Effector memory CD4-positive, alpha-beta T cell (primary cell): Measurements from ENCODE around the gene SVIL.

Source experiments
- DNase-seq, 3 donors: peaks; one replicate each; pipeline ENCODE4 v3.0.0-alpha.2; 2020
- H3K27ac ChIP-seq: 2 replicates; pipeline ENCODE4 v1.7.0; 2013; ENCODE audit warnings: mild to moderate bottlenecking, low read length, moderate library complexity; ENCODE audit not compliant: insufficient read depth, poor library complexity, severe bottlenecking
- H3K27me3 ChIP-seq: replicated peaks from 2 replicates; pipeline ENCODE4 v1.7.0; 2013; ENCODE audit warnings: mild to moderate bottlenecking, low read length; ENCODE audit not compliant: insufficient read depth, control insufficient read depth, poor library complexity, severe bottlenecking
- H3K36me3 ChIP-seq: 2 replicates; pipeline ENCODE4 v1.7.0; 2013; ENCODE audit warnings: mild to moderate bottlenecking, low read length, moderate library complexity; ENCODE audit not compliant: control insufficient read depth, insufficient read depth
- H3K4me1 ChIP-seq: 2 replicates; pipeline ENCODE4 v1.7.0; 2013; ENCODE audit warnings: low read length, mild to moderate bottlenecking; ENCODE audit not compliant: control insufficient read depth, insufficient read depth, poor library complexity, severe bottlenecking
- H3K4me3 ChIP-seq: 2 replicates; pipeline ENCODE4 v1.7.0; 2013; ENCODE audit warnings: low read length, low read depth, mild to moderate bottlenecking; ENCODE audit not compliant: insufficient read depth, poor library complexity, severe bottlenecking
- H3K9me3 ChIP-seq: 2 replicates; pipeline ENCODE4 v1.7.0; 2013; ENCODE audit warnings: mild to moderate bottlenecking, low read length, moderate library complexity; ENCODE audit not compliant: control insufficient read depth

Gene SVIL

DNA sequence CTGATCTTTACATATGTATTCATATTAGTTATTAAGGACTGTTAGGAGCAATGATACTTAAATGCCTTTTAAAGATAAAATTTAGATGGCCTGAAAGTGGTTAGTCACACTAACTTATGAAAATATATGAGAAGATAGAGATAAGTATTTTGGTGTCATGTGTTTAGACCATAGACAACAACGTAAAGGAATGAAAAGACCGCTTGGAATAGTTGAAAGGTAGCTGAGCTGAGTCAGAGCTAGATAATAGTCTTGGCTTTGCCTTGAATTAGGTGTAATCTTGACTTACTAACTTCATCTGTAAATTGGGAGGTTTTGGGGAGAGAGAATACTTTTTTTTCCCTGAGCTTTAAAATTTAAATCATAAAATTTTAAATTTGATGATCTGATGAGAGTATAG is 218.9 kb downstream of the SVIL start:
- no peaks in the 10 kb centered on the region for H3K4me1 ChIP-seq
- H3K9me3 ChIP-seq: no peaks in the 10 kb centered on the region
- peaks cover 9% of the 10 kb centered on the region for H3K36me3 ChIP-seq
- DNase-seq: no peak
- H3K4me3 ChIP-seq: no peak overlapping the region
- H3K27ac ChIP-seq: no peak overlapping the region
- no peaks in the 10 kb centered on the region for H3K27me3 ChIP-seq

DNA sequence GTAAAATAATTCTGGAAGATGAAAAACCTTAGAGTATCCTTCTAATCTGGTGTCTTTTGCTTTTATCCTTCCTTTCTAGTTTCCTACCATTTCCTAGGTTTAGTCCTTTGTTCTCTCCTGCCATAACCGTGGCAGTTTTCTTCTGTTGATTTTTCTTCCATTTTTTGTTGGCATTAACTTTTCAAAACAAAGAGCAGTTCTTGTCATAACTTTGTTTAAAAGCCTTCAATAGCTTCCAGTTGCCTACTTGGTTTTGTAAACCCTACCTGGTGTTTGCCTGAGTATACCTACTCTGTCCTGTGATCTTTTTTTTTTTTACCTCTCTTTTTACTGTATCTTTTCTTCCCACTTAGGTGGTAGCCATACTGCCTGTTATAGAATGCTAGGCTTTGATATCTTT is 220.3 kb downstream of the SVIL start:
- Histone ChIP-seq H3K4me1 (no peaks in the 10 kb centered on the region), H3K36me3 (no peaks in the 10 kb centered on the region), H3K27ac (no peak overlapping the region), H3K9me3 (no peaks in the 10 kb centered on the region), H3K4me3 (no peak overlapping the region), H3K27me3 (no peaks in the 10 kb centered on the region)
- DNase-seq: no peak

DNA sequence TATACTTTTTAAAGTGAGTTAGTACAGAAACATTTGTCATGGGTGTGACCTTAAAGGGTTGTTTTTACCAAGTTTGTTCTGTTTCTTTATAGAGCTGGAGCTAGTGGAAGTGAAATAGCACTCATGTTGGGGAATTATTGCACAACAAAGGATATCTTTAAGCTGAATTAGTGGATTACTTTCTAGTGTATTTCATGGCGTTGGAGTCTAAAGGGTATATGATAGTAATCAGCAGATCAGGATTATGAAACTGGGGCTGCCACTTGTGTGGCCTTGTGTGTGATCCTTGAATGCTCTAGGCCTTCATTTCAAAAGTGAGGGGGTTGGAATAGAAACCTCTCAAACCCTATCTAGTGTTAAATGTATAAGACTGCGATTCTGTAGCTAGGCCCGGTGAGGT is 222.3 kb downstream of the SVIL start:
- H3K27me3 ChIP-seq: no peaks in the 10 kb centered on the region
- no peaks in the 10 kb centered on the region for H3K36me3 ChIP-seq
- no peaks in the 10 kb centered on the region for H3K9me3 ChIP-seq
- H3K4me3 ChIP-seq: no peak overlapping the region
- no peak for DNase-seq
- H3K27ac ChIP-seq: no peak overlapping the region
- no peaks in the 10 kb centered on the region for H3K4me1 ChIP-seq

DNA sequence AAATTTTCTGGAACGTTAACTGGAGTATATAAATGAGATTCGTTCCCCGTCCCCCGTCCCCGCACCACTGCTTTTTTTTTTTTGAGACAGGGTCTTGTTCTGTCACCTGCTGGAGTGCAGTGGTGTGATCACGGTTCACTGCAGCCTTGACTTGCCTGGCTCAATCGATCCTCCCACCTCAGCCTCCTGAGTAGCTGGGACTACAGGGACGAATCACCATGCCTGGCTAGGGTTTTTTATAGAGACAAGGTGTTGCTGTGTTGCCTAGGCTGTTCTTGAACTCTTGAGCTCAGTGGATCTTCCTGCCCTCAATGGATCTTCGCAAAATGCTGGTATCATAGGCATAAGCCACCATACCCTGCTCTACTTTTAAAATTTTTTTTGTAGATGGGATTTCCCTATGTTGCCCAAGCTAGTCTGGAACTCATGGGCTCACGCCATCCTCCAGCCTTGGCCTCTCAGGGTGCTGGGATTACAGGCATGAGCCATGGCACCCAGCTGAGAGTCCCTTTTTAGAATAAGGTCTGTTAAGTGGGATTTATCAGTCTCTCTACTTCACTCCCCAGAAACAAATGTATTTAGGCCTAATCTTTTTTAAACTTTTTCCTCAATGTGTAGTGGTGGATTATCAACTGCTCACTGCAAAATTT is 223.0 kb downstream of the SVIL start:
- Histone ChIP-seq H3K27me3 (no peaks in the 10 kb centered on the region), H3K4me1 (no peaks in the 10 kb centered on the region), H3K27ac (no peak overlapping the region), H3K36me3 (no peaks in the 10 kb centered on the region), H3K9me3 (no peaks in the 10 kb centered on the region), H3K4me3 (no peak overlapping the region)
- no peak for DNase-seq

GRCh38 chr10:29409241-29410054 is 225.3 kb downstream of the SVIL start:
- Histone ChIP-seq H3K4me1 (no peaks in the 10 kb centered on the region), H3K27me3 (no peaks in the 10 kb centered on the region), H3K4me3 (peak overlapping the region; percentile 76), H3K9me3 (no peaks in the 10 kb centered on the region), H3K27ac (peak overlapping the region; percentile 31), H3K36me3 (no peaks in the 10 kb centered on the region)
- peak in 1 of 3 donors; percentile 3 for DNase-seq

DNA sequence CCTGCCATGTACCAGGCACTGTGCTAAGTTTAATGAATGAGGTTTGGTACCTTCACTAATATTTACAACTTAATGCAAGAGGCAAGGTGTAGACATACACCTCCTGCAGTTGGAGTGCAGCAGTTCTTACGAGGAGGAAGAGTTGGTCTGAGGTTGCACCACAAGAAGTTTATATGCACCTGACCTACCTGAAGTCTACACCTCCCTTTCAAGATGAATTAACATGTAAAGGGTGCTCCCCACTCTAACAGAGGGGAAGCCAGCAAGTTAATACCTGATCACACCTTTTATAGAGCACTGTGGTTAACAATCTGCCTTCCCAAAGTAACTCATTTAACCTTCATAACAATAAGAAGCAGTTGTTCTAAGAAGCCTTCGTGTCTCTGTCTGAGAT is 225.9 kb downstream of the SVIL start:
- Histone ChIP-seq H3K9me3 (no peaks in the 10 kb centered on the region), H3K36me3 (no peaks in the 10 kb centered on the region), H3K27ac (peak overlapping the region; percentile 31), H3K4me3 (peak overlapping the region; percentile 76), H3K4me1 (no peaks in the 10 kb centered on the region), H3K27me3 (no peaks in the 10 kb centered on the region)
- no peak for DNase-seq
